HG03342 (cell line): Measurements from ENCODE around the gene LHFPL2.
A peak's percentile ranks its signal among the peaks of the same experiment; 100 is the strongest.

Experiments used
- ATAC-seq: cut with Tn5 transposase; IDR thresholded peaks from one replicate; pipeline ENCODE4 v1.9.1; 2021; ENCODE audit warnings: mild to moderate bottlenecking, moderate library complexity; ENCODE audit not compliant: unreplicated experiment

Gene LHFPL2

GRCh38 chr5:78549043-78549442 lies 99.5 kb downstream of the LHFPL2 start:
- peak; percentile 65 for ATAC-seq

GRCh38 chr5:78547731-78548615 lies 100.6 kb downstream of the LHFPL2 start:
- ATAC-seq = no peak

- no peak for ATAC-seq
Measured at GRCh38 chr5:78547183-78547582, 101.4 kb downstream of the LHFPL2 start.

GRCh38 chr5:78546276-78546996 lies 102.1 kb downstream of the LHFPL2 start:
- no peak for ATAC-seq

- no peak for ATAC-seq
Measured at GRCh38 chr5:78545406-78545805, 103.2 kb downstream of the LHFPL2 start.

GRCh38 chr5:78544561-78545201 lies 103.9 kb downstream of the LHFPL2 start:
- no peak for ATAC-seq

- no peak for ATAC-seq
Measured at GRCh38 chr5:78543916-78544315, 104.7 kb downstream of the LHFPL2 start.

GRCh38 chr5:78543292-78543691 lies 105.3 kb downstream of the LHFPL2 start:
- no peak for ATAC-seq

- ATAC-seq = no peak
Measured at GRCh38 chr5:78542321-78542840, 106.2 kb downstream of the LHFPL2 start.

- ATAC-seq = no peak
Measured at GRCh38 chr5:78541086-78541654, 107.4 kb downstream of the LHFPL2 start.

- no peak for ATAC-seq
Measured at GRCh38 chr5:78540335-78541085, 108.1 kb downstream of the LHFPL2 start.

GRCh38 chr5:78538240-78538850 lies 110.2 kb downstream of the LHFPL2 start:
- no peak for ATAC-seq

- ATAC-seq = no peak
Measured at GRCh38 chr5:78537821-78538220, 110.8 kb downstream of the LHFPL2 start.

- ATAC-seq = no peak
Measured at GRCh38 chr5:78537411-78537810, 111.2 kb downstream of the LHFPL2 start.

- ATAC-seq = no peak
Measured at GRCh38 chr5:78536661-78537196, 111.8 kb downstream of the LHFPL2 start.

GRCh38 chr5:78534905-78535200 lies 113.7 kb downstream of the LHFPL2 start:
- ATAC-seq = no peak

- no peak for ATAC-seq
Measured at GRCh38 chr5:78534148-78534904, 114.2 kb downstream of the LHFPL2 start.

GRCh38 chr5:78533356-78533755 lies 115.2 kb downstream of the LHFPL2 start:
- no peak for ATAC-seq
